Testis (tissue), 3 donors: ENCODE data around the gene KRT13. TPM values are rescaled to one million over a fixed set of nuclear protein-coding genes. Genes with fewer than 3 reads are reported as not detected.

Source experiments
- DNase-seq: peaks from one replicate; pipeline ENCODE4 v3.0.0-alpha.2; 2019
- H3K27ac ChIP-seq, 2 donors: fragments of 200-600 bp; sonication (generic); one replicate each; pipeline ENCODE4 v1.5.1; 2019
- H3K27me3 ChIP-seq: fragments of 200-600 bp; sonication (generic); one replicate; pipeline ENCODE4 v1.5.1; 2019
- H3K36me3 ChIP-seq: fragments of 200-600 bp; sonication (generic); one replicate; pipeline ENCODE4 v1.5.1; 2017; ENCODE audit warnings: low read depth; ENCODE audit errors: missing control alignments
- H3K4me1 ChIP-seq: fragments of 200-600 bp; sonication (generic); one replicate; pipeline ENCODE4 v1.5.1; 2019
- H3K4me3 ChIP-seq, 2 donors: fragments of 200-600 bp; sonication (generic); one replicate each; pipeline ENCODE4 v1.5.1; 2017 to 2019
- H3K9me3 ChIP-seq: fragments of 200-600 bp; sonication (generic); one replicate; pipeline ENCODE4 v1.5.1; 2017
- POLR2A ChIP-seq: fragments of 450-650 bp; IDR thresholded peaks from one replicate; pipeline ENCODE4 v1.6.1; 2017; ENCODE audit warnings: antibody characterized with exemption, mild to moderate bottlenecking, moderate library complexity
- WGBS, 2 donors: methylation state at CpG; one replicate each; pipeline ENCODE4 v1.1.5; 2018; 5-methylcytosine and 5-hydroxymethylcytosine counted together
- intact Hi-C: fragments of 100-400 bp; cut with DNase I; formaldehyde crosslinking; loops from one replicate; pipeline ENCODE4 v1.15.1; 2023; ENCODE audit warnings: low total_unique reads
- polyA plus RNA-seq: library from polyadenylated mRNA; stranded (reverse); fragments of 350-450 nt; fragmentation: Illumina TruSeq; extraction: RNeasy Lipid Tissue Mini Kit (QIAGEN cat#74804); gene quantifications from one replicate; pipeline ENCODE4 v1.2.3, GENCODE V29; 2014; ENCODE audit warnings: low read depth, low replicate concordance; ENCODE audit not compliant: insufficient read depth
- total RNA-seq, 2 donors: library from RNA; depleted of rRNA; stranded (reverse); fragments of >200 nt; gene quantifications; one replicate each; pipeline ENCODE4 v1.2.3, GENCODE V29; 2016
- TF ChIP-seq, protein P1 (sequence below), 3 experiments: fragments of 450-650 bp in 2 of 3; fragments of 200-600 bp in 1 of 3; sonication (generic) in 1 of 3; IDR thresholded peaks; one replicate each; pipeline ENCODE4 v1.5.1; 2016 to 2019; ENCODE audit warnings: antibody characterized with exemption in 3 of 3, mild to moderate bottlenecking in 2 of 3, moderate library complexity in 1 of 3

The KRT13 gene
- total and polyA plus RNA-seq, 3 donors from 2014 or later, result 2.4 to 21.4 (median 7.7) TPM

DNA sequence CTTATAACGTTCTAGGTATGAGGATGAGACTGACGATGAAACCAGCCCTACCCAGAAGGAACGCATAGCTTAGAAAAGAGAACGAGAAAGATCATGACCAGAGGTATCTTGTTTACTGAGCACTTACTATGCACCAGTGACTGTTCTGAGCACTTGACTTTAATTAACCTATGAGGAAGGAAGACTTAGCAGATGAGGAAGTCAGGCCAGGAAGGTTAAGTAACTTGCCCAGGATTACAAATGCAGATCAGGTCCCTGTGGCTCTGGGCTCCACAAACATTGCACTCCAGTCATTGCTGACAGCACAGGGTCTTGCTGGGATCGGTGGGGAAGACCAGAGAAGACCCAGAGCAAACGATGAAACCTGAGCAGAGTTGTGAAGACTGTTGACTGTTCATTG, 7.1 kb downstream of the KRT13 start:
- WGBS, 2 donors, result 74 to 77% methylated on average over 6 of the region's 6 CpGs
- H3K4me1 ChIP-seq, result peaks cover 10% of the 10 kb centered on the region
- H3K4me3 ChIP-seq, result no peak overlapping the region
- no peak overlapping the region for H3K27ac ChIP-seq
- intact Hi-C loops, result no loop called here
- H3K9me3 ChIP-seq, result no peaks in the 10 kb centered on the region
- TF ChIP-seq, protein P1, sequence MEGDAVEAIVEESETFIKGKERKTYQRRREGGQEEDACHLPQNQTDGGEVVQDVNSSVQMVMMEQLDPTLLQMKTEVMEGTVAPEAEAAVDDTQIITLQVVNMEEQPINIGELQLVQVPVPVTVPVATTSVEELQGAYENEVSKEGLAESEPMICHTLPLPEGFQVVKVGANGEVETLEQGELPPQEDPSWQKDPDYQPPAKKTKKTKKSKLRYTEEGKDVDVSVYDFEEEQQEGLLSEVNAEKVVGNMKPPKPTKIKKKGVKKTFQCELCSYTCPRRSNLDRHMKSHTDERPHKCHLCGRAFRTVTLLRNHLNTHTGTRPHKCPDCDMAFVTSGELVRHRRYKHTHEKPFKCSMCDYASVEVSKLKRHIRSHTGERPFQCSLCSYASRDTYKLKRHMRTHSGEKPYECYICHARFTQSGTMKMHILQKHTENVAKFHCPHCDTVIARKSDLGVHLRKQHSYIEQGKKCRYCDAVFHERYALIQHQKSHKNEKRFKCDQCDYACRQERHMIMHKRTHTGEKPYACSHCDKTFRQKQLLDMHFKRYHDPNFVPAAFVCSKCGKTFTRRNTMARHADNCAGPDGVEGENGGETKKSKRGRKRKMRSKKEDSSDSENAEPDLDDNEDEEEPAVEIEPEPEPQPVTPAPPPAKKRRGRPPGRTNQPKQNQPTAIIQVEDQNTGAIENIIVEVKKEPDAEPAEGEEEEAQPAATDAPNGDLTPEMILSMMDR (IDR thresholded peaks at IDR 0.05), result no peak
- TF ChIP-seq POLR2A, result no peak
- no peak for DNase-seq
- H3K27me3 ChIP-seq, result no peaks in the 10 kb centered on the region
- no peaks in the 10 kb centered on the region for H3K36me3 ChIP-seq

DNA sequence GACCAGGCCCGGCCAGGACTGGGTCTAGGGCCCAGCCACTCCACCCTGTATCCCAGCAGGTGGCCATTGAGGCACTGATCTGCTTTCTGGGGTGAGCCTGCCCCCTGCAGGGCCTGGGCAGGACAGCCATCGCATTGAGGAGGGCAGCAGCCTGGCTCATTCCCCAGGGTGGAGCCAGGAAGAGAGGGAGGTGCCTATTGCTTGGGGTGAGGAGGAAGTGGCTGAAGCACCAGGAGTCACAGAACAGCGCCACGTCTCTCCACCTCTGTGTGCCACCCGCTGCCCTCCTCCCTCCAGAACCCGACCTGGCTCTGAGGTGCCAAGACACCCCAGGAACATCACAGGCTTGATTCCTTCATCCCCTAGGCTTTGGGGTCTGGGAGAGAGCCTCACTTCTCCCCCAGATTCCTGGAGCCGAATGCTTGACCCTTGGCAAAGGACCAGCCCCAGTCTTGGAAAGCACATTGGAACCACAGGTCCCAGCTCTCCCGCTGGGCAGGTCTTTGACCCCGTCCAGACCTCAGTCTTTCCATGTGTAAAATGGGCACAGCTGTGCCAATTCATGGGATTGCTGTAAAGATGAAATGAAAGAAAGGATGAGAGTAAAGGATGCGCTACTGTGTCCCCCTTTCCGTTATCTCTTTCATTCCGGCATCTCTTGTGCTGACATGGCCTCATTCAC, 8.5 kb downstream of the KRT13 start:
- Histone ChIP-seq H3K36me3 (no peaks in the 10 kb centered on the region), H3K27me3 (no peaks in the 10 kb centered on the region), H3K4me1 (peaks cover 19% of the 10 kb centered on the region), H3K27ac (no peak overlapping the region), H3K9me3 (no peaks in the 10 kb centered on the region), H3K4me3 (no peak overlapping the region)
- no peak for TF ChIP-seq POLR2A
- TF ChIP-seq, protein P1 (IDR thresholded peaks at IDR 0.05), result peak; percentile 17 to 54 (median 51)
- 61 to 83% methylated on average over 6 to 12 of the region's 12 CpGs for WGBS, 2 donors
- peak; percentile 69 for DNase-seq
- intact Hi-C loops, result no loop called here

DNA sequence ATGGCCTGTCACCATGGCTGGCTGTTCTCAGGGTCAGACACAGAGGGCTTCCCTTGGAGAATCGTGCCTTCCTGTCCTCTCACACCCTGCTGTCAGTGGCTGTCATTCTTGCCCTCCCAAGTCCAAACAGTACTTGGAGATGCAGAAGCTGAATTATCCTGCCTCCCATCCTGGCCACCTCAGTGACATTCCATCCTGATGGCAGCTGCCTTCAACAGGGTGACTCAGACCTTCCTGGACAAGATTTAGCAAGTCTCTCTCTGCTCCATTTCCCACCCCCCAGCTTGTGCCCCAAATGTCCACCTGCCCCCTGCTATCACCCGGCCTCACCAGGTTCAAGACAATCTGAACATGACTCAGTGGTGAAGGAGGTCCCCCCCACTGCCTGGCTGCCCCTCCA, 10.9 kb downstream of the KRT13 start:
- TF ChIP-seq POLR2A, result no peak
- TF ChIP-seq, protein P1 (IDR thresholded peaks at IDR 0.05), result no peak
- WGBS, 2 donors, result 73% methylated on average over 2 of the region's 2 CpGs
- no peak overlapping the region for H3K27ac ChIP-seq
- H3K4me3 ChIP-seq, result no peak overlapping the region
- no peak for DNase-seq
- peaks cover 23% of the 10 kb centered on the region for H3K4me1 ChIP-seq
- no peaks in the 10 kb centered on the region for H3K9me3 ChIP-seq
- H3K36me3 ChIP-seq, result no peaks in the 10 kb centered on the region
- intact Hi-C loops, result no loop called here
- H3K27me3 ChIP-seq, result no peaks in the 10 kb centered on the region

DNA sequence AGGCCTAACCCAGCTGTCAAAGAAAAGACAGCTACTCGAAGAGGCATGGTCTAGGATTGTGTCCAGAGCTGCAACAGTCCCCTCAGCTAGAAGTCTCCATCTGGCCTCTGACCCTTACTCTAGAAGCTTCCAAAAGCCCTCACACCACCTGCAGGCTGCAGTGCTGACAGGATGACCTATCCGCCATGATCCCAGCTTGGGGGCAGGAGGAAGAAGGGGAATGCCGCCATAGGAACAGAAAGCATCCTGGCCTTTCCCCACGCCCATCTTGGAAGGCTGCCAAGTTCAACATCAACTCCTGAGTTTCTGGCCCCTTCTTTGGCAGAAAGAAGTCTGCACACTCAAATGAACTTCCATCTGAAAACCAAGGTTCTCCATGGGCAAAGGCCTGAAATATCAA, 12.6 kb downstream of the KRT13 start:
- TF ChIP-seq, protein P1 (IDR thresholded peaks at IDR 0.05), result no peak
- no peak for TF ChIP-seq POLR2A
- Histone ChIP-seq H3K4me3 (no peak overlapping the region), H3K27me3 (no peaks in the 10 kb centered on the region), H3K36me3 (no peaks in the 10 kb centered on the region), H3K4me1 (peaks cover 23% of the 10 kb centered on the region), H3K9me3 (no peaks in the 10 kb centered on the region), H3K27ac (no peak overlapping the region)
- 33 to 55% methylated on average over 4 of the region's 4 CpGs for WGBS, 2 donors
- intact Hi-C loops, result no loop called here
- no peak for DNase-seq

DNA sequence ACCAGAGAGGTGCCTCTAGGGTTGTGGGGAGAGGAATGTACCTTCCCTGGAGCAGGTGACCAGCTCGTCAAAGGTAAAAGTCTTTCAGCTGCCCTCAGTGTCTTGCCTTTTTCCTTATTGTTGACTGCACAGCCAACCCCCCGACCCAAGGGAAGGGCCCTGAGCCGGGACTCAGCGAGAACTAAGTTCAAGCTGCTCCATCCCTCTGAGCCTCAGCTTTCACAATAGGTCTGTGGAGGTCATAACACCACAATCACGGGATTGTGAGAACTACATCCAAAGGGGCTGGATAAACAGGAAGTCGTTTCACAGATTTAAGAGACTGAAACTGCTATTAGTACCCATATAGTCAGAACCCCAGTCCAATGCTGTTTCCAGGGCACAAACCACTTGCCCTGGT, 13.1 kb downstream of the KRT13 start:
- DNase-seq, result peak; percentile 69
- Histone ChIP-seq H3K9me3 (no peaks in the 10 kb centered on the region), H3K27ac (peak overlapping the region in 1 of 2 donors; percentile 51), H3K4me3 (no peak overlapping the region), H3K4me1 (peaks cover 23% of the 10 kb centered on the region), H3K27me3 (no peaks in the 10 kb centered on the region), H3K36me3 (no peaks in the 10 kb centered on the region)
- TF ChIP-seq POLR2A, result no peak
- intact Hi-C loops, result no loop called here
- 47 to 48% methylated on average over 6 of the region's 6 CpGs for WGBS, 2 donors
